Measurements from ENCODE around the gene OPTC. TPM values are rescaled to one million over a fixed set of nuclear protein-coding genes. Genes with fewer than 3 reads are reported as not detected.

The OPTC gene
- total and polyA plus RNA-seq, 2 of the 13 experiments (the other 11 are each of a cell fraction or from before 2014, with no cell fraction given) = not detected

GRCh38 chr1:203536575-203536974, 42.6 kb downstream of the OPTC start:
- in situ Hi-C loops (cut with HindIII; ENCODE audit: extremely low pct_ligation_motif_present, low pct_unique_long_range_greater_than_20kb) = no loop called here
- no peak overlapping the region for H3K27ac ChIP-seq (ENCODE audit: extremely low read length, insufficient read depth, low read length)
- FAIRE-seq (no peak), DNase-seq (ENCODE audit: low spot score) (no peak), ATAC-seq (no peak)
- no peak for TF ChIP-seq TCF7L2 (IDR thresholded peaks at IDR 0.05; ENCODE audit: low read depth, low read length)
- no peak for TF ChIP-seq MLLT10 (CRISPR knock-in tag; IDR thresholded peaks at IDR 0.05)
- TF ChIP-seq ZNF782 (CRISPR knock-in tag; IDR thresholded peaks at IDR 0.05; ENCODE audit: borderline replicate concordance) = no peak
- no peak for TF ChIP-seq ZBED4 (CRISPR knock-in tag; IDR thresholded peaks at IDR 0.05; ENCODE audit: borderline replicate concordance)
- no peak for TF ChIP-seq EP300 (IDR thresholded peaks at IDR 0.05; ENCODE audit: low read depth in 2 of 2, low read length in 2 of 2)
- TF ChIP-seq EP300 (CRISPR knock-in tag; IDR thresholded peaks at IDR 0.05; ENCODE audit: borderline replicate concordance) = no peak
- TF ChIP-seq CAMTA2 (CRISPR knock-in tag; IDR thresholded peaks at IDR 0.05; ENCODE audit: borderline replicate concordance) = no peak
- TF ChIP-seq ZC3H13 (CRISPR knock-in tag; IDR thresholded peaks at IDR 0.05) = no peak
- no peak for TF ChIP-seq ZNF124 (CRISPR knock-in tag; IDR thresholded peaks at IDR 0.05)
- TF ChIP-seq ZNF224 (CRISPR knock-in tag; IDR thresholded peaks at IDR 0.05) = no peak
- TF ChIP-seq NFAT5 (CRISPR knock-in tag; IDR thresholded peaks at IDR 0.05) = no peak
- H3K27me3 ChIP-seq (ENCODE audit: control insufficient read depth in 1 of 2, insufficient read depth in 2 of 2, low read length in 2 of 2) = no peaks in the 10 kb centered on the region
- H3K79me2 ChIP-seq (ENCODE audit: insufficient read depth, low read length) = no peaks in the 10 kb centered on the region
- no peak overlapping the region for H3K4me3 ChIP-seq (replicated peaks in 1 of 3; ENCODE audit: insufficient read depth in 1 of 3, low read depth in 2 of 3, low read length in 3 of 3)
- peaks cover 27% of the 10 kb centered on the region for H3K4me1 ChIP-seq (ENCODE audit: insufficient read depth, low read length)
- H4K20me1 ChIP-seq (ENCODE audit: insufficient read depth, low read length) = no peaks in the 10 kb centered on the region
- BruUV-seq (replicated peaks) = no TSS peak
- H3K4me2 ChIP-seq (ENCODE audit: low read depth, low read length) = no peak overlapping the region
- 2% methylated on average over 2 of the region's 2 CpGs for WGBS (ENCODE audit: low lambda C conversion rate)
- no peaks in the 10 kb centered on the region for H3K9me3 ChIP-seq (ENCODE audit: low read length)
- intact Hi-C loops (cut with micrococcal nuclease; ENCODE audit: unreplicated experiment) = no loop called here
- H2AFZ ChIP-seq (ENCODE audit: low read length) = no peak overlapping the region
- H3K36me3 ChIP-seq (replicated peaks in 1 of 2; ENCODE audit: control insufficient read depth in 1 of 2, insufficient read depth in 2 of 2, low read length in 2 of 2) = no peaks in the 10 kb centered on the region
- CTCF ChIA-PET (ENCODE audit: low intra/inter-chr PET ratio, low total read pairs) = no interaction called here
- POLR2A ChIA-PET = no interaction called here
- H3K9ac ChIP-seq (ENCODE audit: insufficient read depth, low read depth, low read length) = no peak overlapping the region

All from HepG2 (cell line).